HepG2 (cell line): ENCODE results near the gene RHBG. TPM values are rescaled to one million over a fixed set of nuclear protein-coding genes. Genes with fewer than 3 reads are reported as not detected.

ENCODE experiments used
- ARHGAP35 ChIP-seq: sonication (generic); formaldehyde crosslinking; IDR thresholded peaks from 2 replicates; pipeline ENCODE4 v1.9.0; 2022; ENCODE audit warnings: mild to moderate bottlenecking, inconsistent platforms, moderate library complexity, missing genetic modification reagents, borderline replicate concordance
- ATF1 ChIP-seq: IDR thresholded peaks from 2 replicates; pipeline ENCODE4 v1.6.1; 2016; ENCODE audit warnings: mild to moderate bottlenecking, control low read depth
- BCL3 ChIP-seq: sonication (generic); formaldehyde crosslinking; IDR thresholded peaks from 2 replicates; pipeline ENCODE4 v1.5.1; 2020; ENCODE audit warnings: mild to moderate bottlenecking, missing genetic modification reagents, moderate library complexity
- CBX5 ChIP-seq: sonication (generic); formaldehyde crosslinking; IDR thresholded peaks from 2 replicates; pipeline ENCODE4 v1.4.0; 2020; ENCODE audit warnings: missing genetic modification reagents, borderline replicate concordance
- CC2D1A ChIP-seq: sonication (generic); formaldehyde crosslinking; IDR thresholded peaks from 2 replicates; pipeline ENCODE4 v1.8.1; 2023; ENCODE audit warnings: mild to moderate bottlenecking, missing genetic modification reagents
- CREBL2 ChIP-seq: sonication (generic); formaldehyde crosslinking; IDR thresholded peaks from 2 replicates; pipeline ENCODE4 v1.8.1; 2023; ENCODE audit warnings: missing genetic modification reagents, mild to moderate bottlenecking, borderline replicate concordance
- DNMT3B ChIP-seq: conservative IDR thresholded peaks from 2 replicates; pipeline ENCODE4 v1.6.1; 2016; ENCODE audit warnings: missing biosample characterization, control low read depth
- ELF1 ChIP-seq: sonication (generic); formaldehyde crosslinking; IDR thresholded peaks from 2 replicates; pipeline ENCODE4 v1.4.0; 2020; ENCODE audit warnings: missing genetic modification reagents
- GMEB2 ChIP-seq: IDR thresholded peaks from 2 replicates; pipeline ENCODE4 v1.6.1; 2016; ENCODE audit warnings: missing biosample characterization, missing genetic modification reagents, low read depth
- GZF1 ChIP-seq: sonication (generic); formaldehyde crosslinking; IDR thresholded peaks from 2 replicates; pipeline ENCODE4 v1.5.1; 2020; ENCODE audit warnings: mild to moderate bottlenecking, missing genetic modification reagents
- HNF4G ChIP-seq, 2 experiments: sonication (generic) in 1 of 2; formaldehyde crosslinking in 1 of 2; IDR thresholded peaks; 2 replicates each; pipeline versions ENCODE4 v1.4.0 to v1.6.1; 2011 to 2020; ENCODE audit warnings: borderline replicate concordance in 2 of 2, low read depth in 2 of 2, mild to moderate bottlenecking in 2 of 2, low read length in 1 of 2, missing genetic modification reagents in 1 of 2, moderate library complexity in 1 of 2
- KAT8 ChIP-seq: IDR thresholded peaks from 2 replicates; pipeline ENCODE4 v1.6.1; 2016; ENCODE audit warnings: missing genetic modification reagents, missing compliant biosample characterization
- MYPOP ChIP-seq: sonication (generic); formaldehyde crosslinking; IDR thresholded peaks from 2 replicates; pipeline ENCODE4 v1.8.1; 2023; ENCODE audit warnings: mild to moderate bottlenecking, moderate library complexity, missing genetic modification reagents
- RXRB ChIP-seq: IDR thresholded peaks from 2 replicates; pipeline ENCODE4 v1.6.1; 2016; ENCODE audit warnings: borderline replicate concordance, missing genetic modification reagents, missing compliant biosample characterization
- SMAD3 ChIP-seq: sonication (generic); formaldehyde crosslinking; IDR thresholded peaks from 2 replicates; pipeline ENCODE4 v1.4.0; 2020; ENCODE audit warnings: missing genetic modification reagents
- TFAP4 ChIP-seq: sonication (generic); IDR thresholded peaks from 2 replicates; pipeline ENCODE4 v1.6.1; 2016; ENCODE audit warnings: low read depth, borderline replicate concordance
- THAP8 ChIP-seq: sonication (generic); formaldehyde crosslinking; IDR thresholded peaks from 2 replicates; pipeline ENCODE4 v1.5.1; 2020; ENCODE audit warnings: missing genetic modification reagents, mild to moderate bottlenecking, borderline replicate concordance
- ZFP62 ChIP-seq: sonication (generic); formaldehyde crosslinking; IDR thresholded peaks from 2 replicates; pipeline ENCODE4 v1.4.0; 2020; ENCODE audit warnings: missing genetic modification reagents
- ZMAT3 ChIP-seq: sonication (generic); formaldehyde crosslinking; conservative IDR thresholded peaks from 2 replicates; pipeline ENCODE4 v1.7.0; 2021; ENCODE audit warnings: missing genetic modification reagents
- ZNF33B ChIP-seq: sonication (generic); formaldehyde crosslinking; IDR thresholded peaks from 2 replicates; pipeline ENCODE4 v1.5.1; 2020; ENCODE audit warnings: mild to moderate bottlenecking, missing genetic modification reagents
- ZNF414 ChIP-seq: sonication (generic); formaldehyde crosslinking; IDR thresholded peaks from 2 replicates; pipeline ENCODE4 v1.5.0; 2020; ENCODE audit warnings: missing genetic modification reagents
- ZNF607 ChIP-seq: sonication (generic); formaldehyde crosslinking; IDR thresholded peaks from 2 replicates; pipeline ENCODE4 v1.5.1; 2020; ENCODE audit warnings: missing genetic modification reagents, mild to moderate bottlenecking, borderline replicate concordance
- polyA plus RNA-seq, 8 experiments: library from polyadenylated mRNA; depleted of rRNA in 3 of 8; stranded (reverse) in 7 of 8; unstranded in 1 of 8; fragments of >200 nt; fragmentation: Illumina TruSeq in 4 of 8; extraction: Trizol in 4 of 8; gene quantifications; 2 replicates each; pipeline versions ENCODE4 v1.2.1 to v1.2.3, GENCODE V29; 2011 to 2016; ENCODE audit warnings: low read depth in 4 of 8, missing spikeins in 1 of 8, mixed read lengths in 1 of 8; ENCODE audit not compliant: insufficient read depth in 1 of 8
- total RNA-seq, 5 experiments: library from RNA; depleted of rRNA; stranded (reverse); fragments of >200 nt; fragmentation: Illumina TruSeq; extraction: Trizol; gene quantifications; 2 replicates each; pipeline ENCODE4 v1.2.3, GENCODE V29; 2016; ENCODE audit warnings: low read depth in 1 of 5

Gene RHBG
- total and polyA plus RNA-seq, 2 of the 13 experiments (the other 11 are each of a cell fraction or from before 2014, with no cell fraction given) = 61.8 to 73.5 TPM

- TF ChIP-seq DNMT3B (CRISPR knock-in tag) = peak; percentile 63; the same call in 1 of the 2 replicates
- TF ChIP-seq ELF1 (CRISPR knock-in tag) = peak; percentile 84
- peak; percentile 84 for TF ChIP-seq GMEB2
- TF ChIP-seq CBX5 = no peak
- 0 out of 2 replicates have a peak, but pooled peaks have one; percentile 29 for TF ChIP-seq ZNF414 (CRISPR knock-in tag)
- peak; percentile 78; the same call in 1 of the 2 replicates for TF ChIP-seq ZNF607 (CRISPR knock-in tag)
- TF ChIP-seq ZMAT3 = peak; percentile 82; the same call in 1 of the 2 replicates
- TF ChIP-seq ATF1 (CRISPR knock-in tag) = peak; percentile 86
- TF ChIP-seq THAP8 = 0 out of 2 replicates have a peak, but pooled peaks have one; percentile 28
- TF ChIP-seq ARHGAP35 (CRISPR knock-in tag) = peak; percentile 52; the same call in 1 of the 2 replicates
- TF ChIP-seq GZF1 (CRISPR knock-in tag) = peak; percentile 15; the same call in 1 of the 2 replicates
- peak; percentile 11; the same call in 1 of the 2 replicates for TF ChIP-seq TFAP4
- peak; percentile 46; the same call in 1 of the 2 replicates for TF ChIP-seq CREBL2 (CRISPR knock-in tag)
- no peak for TF ChIP-seq ZFP62 (CRISPR knock-in tag)
- TF ChIP-seq ZNF33B = 0 out of 2 replicates have a peak, but pooled peaks have one; percentile 22
- no peak for TF ChIP-seq MYPOP
- TF ChIP-seq HNF4G (IDR thresholded peaks at IDR 0.05; ENCODE audit: borderline replicate concordance, low read depth, low read length) = 0 out of 2 replicates have a peak, but pooled peaks have one; percentile 25
- TF ChIP-seq HNF4G (CRISPR knock-in tag; IDR thresholded peaks at IDR 0.05; ENCODE audit: borderline replicate concordance, low read depth) = no peak
- TF ChIP-seq RXRB (CRISPR knock-in tag) = peak; percentile 45; the same call in 1 of the 2 replicates
- peak; percentile 69 for TF ChIP-seq BCL3
- TF ChIP-seq SMAD3 (CRISPR knock-in tag) = no peak
- TF ChIP-seq KAT8 = peak; percentile 73
- no peak for TF ChIP-seq CC2D1A (CRISPR knock-in tag)
These were observed 30.6 kb upstream of the RHBG start, which contains the start of the genes CCT3 and TSACC (continued) for GRCh38 chr1:156338180-156338976.
